GM19238 (cell line): ENCODE measurements around the gene ULK2.
A peak's percentile ranks its signal among the peaks of the same experiment; 100 is the strongest.

Experiments used
- DNase-seq: peaks from one replicate; pipeline ENCODE4 v3.0.0; 2011; ENCODE audit warnings: low spot score; ENCODE audit not compliant: insufficient read length

ULK2 gene

GRCh38 chr17:19747159-19747719 lies 120.5 kb downstream of the ULK2 start:
- DNase-seq = no peak

- no peak for DNase-seq
Measured at GRCh38 chr17:19746517-19746916, 121.2 kb downstream of the ULK2 start.

GRCh38 chr17:19744922-19745757 lies 122.6 kb downstream of the ULK2 start:
- peak; percentile 63 for DNase-seq

- no peak for DNase-seq
Measured at GRCh38 chr17:19744492-19744891, 123.2 kb downstream of the ULK2 start.

GRCh38 chr17:19743101-19744100 lies 124.3 kb downstream of the ULK2 start:
- no peak for DNase-seq

GRCh38 chr17:19742495-19742894 lies 125.2 kb downstream of the ULK2 start:
- DNase-seq = no peak

GRCh38 chr17:19741832-19742457 lies 125.8 kb downstream of the ULK2 start:
- DNase-seq = no peak

GRCh38 chr17:19740933-19741332 lies 126.8 kb downstream of the ULK2 start:
- DNase-seq = no peak

GRCh38 chr17:19739241-19740201 lies 128.2 kb downstream of the ULK2 start:
- no peak for DNase-seq

GRCh38 chr17:19738757-19739156 lies 129.0 kb downstream of the ULK2 start:
- DNase-seq = no peak

GRCh38 chr17:19738073-19738449 lies 129.7 kb downstream of the ULK2 start:
- DNase-seq = no peak

GRCh38 chr17:19737305-19738072 lies 130.2 kb downstream of the ULK2 start:
- DNase-seq = no peak

GRCh38 chr17:19736071-19736470 lies 131.7 kb downstream of the ULK2 start:
- DNase-seq = no peak

- no peak for DNase-seq
Measured at GRCh38 chr17:19733953-19734526, 133.7 kb downstream of the ULK2 start.

GRCh38 chr17:19731626-19732025 lies 136.1 kb downstream of the ULK2 start:
- no peak for DNase-seq

GRCh38 chr17:19730843-19731242 lies 136.9 kb downstream of the ULK2 start:
- no peak for DNase-seq

- no peak for DNase-seq
Measured at GRCh38 chr17:19729900-19730299, 137.8 kb downstream of the ULK2 start.

- no peak for DNase-seq
Measured at GRCh38 chr17:19728084-19728495, 139.6 kb downstream of the ULK2 start.

- no peak for DNase-seq
Measured at GRCh38 chr17:19727501-19728078, 140.1 kb downstream of the ULK2 start.
